ENCODE data around the gene GAN.

The GAN gene

DNA sequence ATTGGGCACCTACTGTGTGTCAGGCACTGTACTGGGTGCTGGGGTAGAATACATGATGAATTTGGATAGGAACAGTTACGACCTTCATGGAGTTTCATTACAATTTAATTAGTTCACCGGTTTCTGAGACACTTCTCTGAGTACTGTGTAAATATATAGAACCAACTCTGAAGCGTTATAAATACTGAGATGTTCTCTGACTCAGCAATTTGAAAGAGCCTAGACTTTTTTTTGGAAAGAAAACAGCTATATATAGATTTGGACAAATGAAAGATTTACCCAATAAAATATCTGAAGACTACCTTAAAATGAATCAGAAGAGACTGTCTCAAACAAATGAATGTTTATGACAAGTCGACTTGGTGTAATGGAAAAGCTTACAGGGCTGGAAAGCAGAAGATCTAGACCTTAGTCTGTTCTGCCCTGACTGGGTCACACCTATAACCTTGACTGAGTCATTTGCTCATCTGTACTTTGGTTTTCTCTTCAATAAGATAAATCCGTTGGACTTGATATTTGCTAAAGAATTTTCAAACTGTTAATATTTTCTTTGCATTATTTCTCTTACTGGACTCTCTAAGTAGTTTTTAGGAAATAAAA, 4.6 kb upstream of the GAN start:
- TF ChIP-seq, protein P1, sequence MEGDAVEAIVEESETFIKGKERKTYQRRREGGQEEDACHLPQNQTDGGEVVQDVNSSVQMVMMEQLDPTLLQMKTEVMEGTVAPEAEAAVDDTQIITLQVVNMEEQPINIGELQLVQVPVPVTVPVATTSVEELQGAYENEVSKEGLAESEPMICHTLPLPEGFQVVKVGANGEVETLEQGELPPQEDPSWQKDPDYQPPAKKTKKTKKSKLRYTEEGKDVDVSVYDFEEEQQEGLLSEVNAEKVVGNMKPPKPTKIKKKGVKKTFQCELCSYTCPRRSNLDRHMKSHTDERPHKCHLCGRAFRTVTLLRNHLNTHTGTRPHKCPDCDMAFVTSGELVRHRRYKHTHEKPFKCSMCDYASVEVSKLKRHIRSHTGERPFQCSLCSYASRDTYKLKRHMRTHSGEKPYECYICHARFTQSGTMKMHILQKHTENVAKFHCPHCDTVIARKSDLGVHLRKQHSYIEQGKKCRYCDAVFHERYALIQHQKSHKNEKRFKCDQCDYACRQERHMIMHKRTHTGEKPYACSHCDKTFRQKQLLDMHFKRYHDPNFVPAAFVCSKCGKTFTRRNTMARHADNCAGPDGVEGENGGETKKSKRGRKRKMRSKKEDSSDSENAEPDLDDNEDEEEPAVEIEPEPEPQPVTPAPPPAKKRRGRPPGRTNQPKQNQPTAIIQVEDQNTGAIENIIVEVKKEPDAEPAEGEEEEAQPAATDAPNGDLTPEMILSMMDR (IDR thresholded peaks at IDR 0.05) = no peak
- H3K9me3 ChIP-seq = no peaks in the 10 kb centered on the region
- H3K4me3 ChIP-seq (ENCODE audit: low read depth in 1 of 2, low read length in 1 of 2) = no peak overlapping the region
- no peaks in the 10 kb centered on the region for H3K36me3 ChIP-seq
- H3K27me3 ChIP-seq = peaks cover under 1% of the 10 kb centered on the region
- peaks cover 8 to 10% of the 10 kb centered on the region in 2 experiments for H3K4me1 ChIP-seq (ENCODE audit: control insufficient read depth in 1 of 2, insufficient read depth in 1 of 2, low read depth in 1 of 2, low read length in 1 of 2)
- no peak overlapping the region for H3K27ac ChIP-seq

DNA sequence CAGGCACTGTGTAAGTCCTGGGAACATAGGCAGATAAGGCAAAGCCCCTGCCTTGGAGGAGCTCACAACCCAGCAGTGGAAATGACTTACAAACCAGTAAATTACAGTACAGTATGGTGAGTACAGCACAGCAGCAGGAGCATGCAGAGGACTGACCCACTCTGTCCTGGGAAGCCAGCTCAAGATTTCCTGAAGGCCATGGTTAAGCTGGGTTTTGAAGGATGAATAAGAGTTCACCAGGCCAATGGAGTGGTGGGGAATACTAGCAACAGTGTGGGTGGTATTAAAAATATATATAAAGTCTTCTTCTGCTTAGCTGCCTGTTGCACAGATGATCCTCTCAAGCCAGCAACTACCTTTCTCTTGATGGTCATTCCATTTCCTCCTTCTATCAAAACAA, 3.0 kb upstream of the GAN start:
- H3K4me1 ChIP-seq (ENCODE audit: control insufficient read depth in 1 of 2, insufficient read depth in 1 of 2, low read depth in 1 of 2, low read length in 1 of 2) = peaks cover 17% of the 10 kb centered on the region in 2 experiments
- H3K36me3 ChIP-seq = no peaks in the 10 kb centered on the region
- TF ChIP-seq, protein P1 (IDR thresholded peaks at IDR 0.05) = no peak
- H3K27ac ChIP-seq = no peak overlapping the region
- no peaks in the 10 kb centered on the region for H3K9me3 ChIP-seq
- H3K27me3 ChIP-seq = peaks cover 17% of the 10 kb centered on the region
- H3K4me3 ChIP-seq (ENCODE audit: low read depth in 1 of 2, low read length in 1 of 2) = no peak overlapping the region

DNA sequence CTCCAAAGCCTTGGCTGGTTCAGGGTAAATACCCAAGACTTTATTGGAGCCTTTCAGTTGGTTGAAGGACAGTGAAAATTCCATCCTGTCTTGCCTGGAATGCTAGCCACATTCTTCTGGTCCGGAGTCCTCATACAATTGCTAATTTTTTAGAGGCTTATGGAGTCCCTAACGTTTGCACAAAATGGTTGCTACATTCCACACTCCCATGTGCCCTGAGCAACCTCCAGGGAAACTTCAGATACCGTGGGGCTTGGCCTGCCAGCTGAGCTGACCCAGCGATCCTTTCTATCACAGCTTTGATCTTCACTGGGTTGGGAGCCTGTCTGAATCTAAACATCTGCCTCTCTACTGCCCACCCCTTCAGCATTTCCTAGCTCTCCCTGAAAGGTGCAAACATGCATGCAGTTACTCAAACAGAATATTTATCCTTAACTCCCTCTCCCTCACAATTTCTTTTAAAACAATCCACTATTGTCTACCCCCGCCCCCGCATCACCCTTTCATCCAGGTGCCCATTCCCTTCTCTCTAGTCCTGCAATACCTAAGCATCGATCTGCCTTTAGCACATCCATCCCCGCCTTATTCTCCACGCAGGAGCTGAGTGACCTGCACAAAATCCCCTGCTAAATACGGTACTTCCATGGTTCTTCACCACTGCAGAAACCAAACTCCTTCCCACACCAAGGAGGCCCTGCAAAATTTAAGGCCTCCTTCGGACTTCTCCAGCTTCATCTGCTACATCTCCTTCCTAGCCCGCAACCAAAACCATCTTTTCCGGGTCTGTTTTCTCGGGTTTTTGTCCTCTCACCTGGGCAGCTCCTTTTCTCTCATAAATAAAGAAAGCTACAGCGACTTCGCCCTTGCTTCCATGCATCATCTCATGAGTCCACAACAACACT, 810 bp upstream of the GAN start:
- H3K27me3 ChIP-seq = peaks cover 17% of the 10 kb centered on the region
- peak overlapping the region; percentile 73 for H3K27ac ChIP-seq
- H3K36me3 ChIP-seq = no peaks in the 10 kb centered on the region
- H3K4me3 ChIP-seq (ENCODE audit: low read depth in 1 of 2, low read length in 1 of 2) = peak overlapping the region; percentile 83 to 95
- TF ChIP-seq, protein P1 (IDR thresholded peaks at IDR 0.05) = no peak
- peaks cover 17% of the 10 kb centered on the region in 2 experiments for H3K4me1 ChIP-seq (ENCODE audit: control insufficient read depth in 1 of 2, insufficient read depth in 1 of 2, low read depth in 1 of 2, low read length in 1 of 2)
- H3K9me3 ChIP-seq = no peaks in the 10 kb centered on the region

DNA sequence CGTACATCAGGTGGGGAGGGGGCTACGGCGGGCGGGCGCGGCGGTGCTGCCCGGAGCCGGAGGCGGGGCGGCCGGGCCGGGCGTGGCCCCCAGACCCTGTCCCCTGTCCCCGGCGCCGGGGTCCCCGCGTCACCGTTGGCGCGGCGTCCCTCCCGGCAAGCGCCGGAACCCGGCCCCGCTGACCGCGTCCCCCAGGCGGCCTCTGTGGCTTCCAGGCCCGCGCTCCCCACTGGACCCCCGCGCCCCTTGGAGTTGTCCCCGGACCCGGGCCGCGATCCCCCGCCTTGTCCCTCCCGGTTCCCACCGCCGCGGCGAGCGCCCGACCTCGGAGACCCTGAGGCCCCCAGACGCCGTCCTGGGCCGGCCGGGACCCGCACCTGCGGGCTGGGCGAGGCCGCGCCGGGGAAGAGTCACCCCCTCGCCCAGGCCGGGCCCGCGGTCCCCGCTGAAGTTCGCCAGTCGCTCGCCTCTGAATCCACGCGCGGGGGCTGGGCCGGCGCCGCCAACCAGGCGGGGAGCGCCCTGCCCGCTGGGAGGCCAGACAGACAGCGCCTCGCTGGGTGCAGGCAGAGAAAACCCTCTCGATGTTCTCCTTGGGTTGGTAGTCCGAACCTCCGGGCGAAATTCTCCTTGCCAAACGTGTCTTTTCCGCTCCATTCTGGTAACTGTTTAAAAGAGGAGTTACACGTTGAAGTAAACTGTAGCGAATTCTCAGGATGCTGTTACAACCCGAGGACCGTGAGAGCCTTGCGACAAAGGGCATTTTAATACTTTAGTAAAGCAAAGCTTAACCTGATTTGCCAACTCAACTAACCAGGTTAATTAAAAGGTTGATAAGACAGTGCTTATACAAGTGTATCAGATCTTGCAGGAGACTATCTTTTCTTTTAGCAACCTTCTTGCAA, 761 bp downstream of the GAN start:
- Histone ChIP-seq H3K4me3 (ENCODE audit: low read depth in 1 of 2, low read length in 1 of 2) (peak overlapping the region; percentile 83 to 95), H3K4me1 (ENCODE audit: control insufficient read depth in 1 of 2, insufficient read depth in 1 of 2, low read depth in 1 of 2, low read length in 1 of 2) (peaks cover 17% of the 10 kb centered on the region in 2 experiments), H3K27ac (peak overlapping the region; percentile 73), H3K27me3 (peaks cover 17% of the 10 kb centered on the region), H3K9me3 (no peaks in the 10 kb centered on the region), H3K36me3 (no peaks in the 10 kb centered on the region)
- TF ChIP-seq, protein P1 (IDR thresholded peaks at IDR 0.05) = no peak

DNA sequence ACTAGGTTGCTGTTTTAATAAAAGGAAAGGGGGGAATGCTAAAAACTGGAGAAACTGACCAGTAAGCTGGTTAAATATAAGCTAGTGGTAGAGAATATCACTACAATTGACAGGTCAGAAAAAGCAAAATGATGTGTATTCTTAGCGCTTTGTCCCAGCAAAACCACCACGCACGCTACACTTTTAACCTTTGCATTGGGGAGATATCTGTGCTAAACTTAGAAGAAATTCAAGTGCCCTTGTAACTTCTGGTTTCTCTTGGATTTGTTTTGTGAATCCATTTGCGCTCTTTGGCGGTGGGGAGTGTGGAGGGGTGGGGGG, 1.4 kb downstream of the GAN start:
- H3K4me1 ChIP-seq (ENCODE audit: control insufficient read depth in 1 of 2, insufficient read depth in 1 of 2, low read depth in 1 of 2, low read length in 1 of 2) = peaks cover 17% of the 10 kb centered on the region in 2 experiments
- TF ChIP-seq, protein P1 (IDR thresholded peaks at IDR 0.05) = no peak
- H3K27ac ChIP-seq = no peak overlapping the region
- no peaks in the 10 kb centered on the region for H3K9me3 ChIP-seq
- H3K4me3 ChIP-seq (ENCODE audit: low read depth in 1 of 2, low read length in 1 of 2) = peak overlapping the region; percentile 83 to 95
- H3K36me3 ChIP-seq = no peaks in the 10 kb centered on the region
- peaks cover 17% of the 10 kb centered on the region for H3K27me3 ChIP-seq

Measured in neutrophil (primary cell).